Measurements from ENCODE around the gene NRBF2. TPM values are rescaled to one million over a fixed set of nuclear protein-coding genes. Genes with fewer than 3 reads are reported as not detected.
"Not testable (repeated sequence)": the region's sequence is repeated elsewhere in the genome, so short reads cannot be mapped to it uniquely, and the experiment has no call there.

Gene NRBF2
- 26.6 TPM for polyA plus RNA-seq (2013, experiment 1 of 2)
- polyA plus RNA-seq (2013, experiment 2 of 2): 30.7 TPM

- Histone ChIP-seq H3K27ac (ENCODE audit: low read depth, low read length) (peak within 1 kb of the TSS; percentile 90), H3K9ac (ENCODE audit: low read depth, low read length) (peak within 1 kb of the TSS; percentile 91), H3K27me3 (ENCODE audit: insufficient read depth, low read length) (no peaks in the 10 kb centered on the region), H3K36me3 (ENCODE audit: insufficient read depth, low read length) (no peaks in the 10 kb centered on the region), H3K4me1 (ENCODE audit: insufficient read depth, low read length) (peaks cover 15% of the 10 kb centered on the region; the same call in 1 of the 2 replicates), H3K4me3 (ENCODE audit: low read length) (peak within 1 kb of the TSS; percentile 97), H3K9me3 (ENCODE audit: insufficient read depth, low read depth, low read length) (peaks cover 5% of the 10 kb centered on the region; the same call in 1 of the 2 replicates)
- WGBS: under 1% methylated on average over 54 of the region's 55 CpGs
Observed at GRCh38 chr10:63133056-63133820, at the start of gene NRBF2. Gene NRBF2 (plus strand): TSS chr10:63133328. CDS start chr10:63133471, 143 bp downstream.

GRCh38 chr10:63083406-63083805 lies 49.7 kb upstream of the NRBF2 start:
- not testable (repeated sequence) for H3K36me3 ChIP-seq (ENCODE audit: insufficient read depth, low read length); H3K27ac ChIP-seq (ENCODE audit: low read depth, low read length); H3K27me3 ChIP-seq (ENCODE audit: insufficient read depth, low read length); H3K4me3 ChIP-seq (ENCODE audit: low read length); H3K4me1 ChIP-seq (ENCODE audit: insufficient read depth, low read length); H3K9ac ChIP-seq (ENCODE audit: low read depth, low read length); H3K9me3 ChIP-seq (ENCODE audit: insufficient read depth, low read depth, low read length)
- 98% methylated on average over 13 of the region's 14 CpGs for WGBS

GRCh38 chr10:63083904-63084689 lies 49.0 kb upstream of the NRBF2 start:
- Histone ChIP-seq H3K9me3 (ENCODE audit: insufficient read depth, low read depth, low read length) (no peaks in the 10 kb centered on the region), H3K9ac (ENCODE audit: low read depth, low read length) (no peak overlapping the region), H3K4me3 (ENCODE audit: low read length) (no peak overlapping the region), H3K27me3 (ENCODE audit: insufficient read depth, low read length) (no peaks in the 10 kb centered on the region), H3K36me3 (ENCODE audit: insufficient read depth, low read length) (no peaks in the 10 kb centered on the region), H3K27ac (ENCODE audit: low read depth, low read length) (no peak overlapping the region), H3K4me1 (ENCODE audit: insufficient read depth, low read length) (peaks cover 6% of the 10 kb centered on the region; the same call in 1 of the 2 replicates)
- WGBS: 24% methylated on average over 7 of the region's 7 CpGs

GRCh38 chr10:63084690-63085382 lies 48.3 kb upstream of the NRBF2 start:
- H3K36me3 ChIP-seq (ENCODE audit: insufficient read depth, low read length): no peaks in the 10 kb centered on the region
- no peaks in the 10 kb centered on the region for H3K9me3 ChIP-seq (ENCODE audit: insufficient read depth, low read depth, low read length)
- no peaks in the 10 kb centered on the region for H3K27me3 ChIP-seq (ENCODE audit: insufficient read depth, low read length)
- H3K27ac ChIP-seq (ENCODE audit: low read depth, low read length): no peak overlapping the region
- H3K4me1 ChIP-seq (ENCODE audit: insufficient read depth, low read length): peaks cover 6% of the 10 kb centered on the region; the same call in 1 of the 2 replicates
- no peak overlapping the region for H3K4me3 ChIP-seq (ENCODE audit: low read length)
- WGBS: 88% methylated on average over 4 of the region's 4 CpGs
- H3K9ac ChIP-seq (ENCODE audit: low read depth, low read length): no peak overlapping the region

GRCh38 chr10:63093227-63093626 lies 39.9 kb upstream of the NRBF2 start:
- Histone ChIP-seq H3K27me3 (ENCODE audit: insufficient read depth, low read length) (no peaks in the 10 kb centered on the region), H3K9me3 (ENCODE audit: insufficient read depth, low read depth, low read length) (no peaks in the 10 kb centered on the region), H3K4me1 (ENCODE audit: insufficient read depth, low read length) (no peaks in the 10 kb centered on the region), H3K36me3 (ENCODE audit: insufficient read depth, low read length) (no peaks in the 10 kb centered on the region), H3K9ac (ENCODE audit: low read depth, low read length) (no peak overlapping the region), H3K4me3 (ENCODE audit: low read length) (no peak overlapping the region), H3K27ac (ENCODE audit: low read depth, low read length) (no peak overlapping the region)
- 84% methylated on average over 2 of the region's 2 CpGs for WGBS

GRCh38 chr10:63094405-63094804 lies 38.7 kb upstream of the NRBF2 start:
- Histone ChIP-seq H3K27me3 (ENCODE audit: insufficient read depth, low read length) (no peaks in the 10 kb centered on the region), H3K9me3 (ENCODE audit: insufficient read depth, low read depth, low read length) (no peaks in the 10 kb centered on the region), H3K36me3 (ENCODE audit: insufficient read depth, low read length) (no peaks in the 10 kb centered on the region), H3K4me1 (ENCODE audit: insufficient read depth, low read length) (no peaks in the 10 kb centered on the region), H3K9ac (ENCODE audit: low read depth, low read length) (no peak overlapping the region), H3K27ac (ENCODE audit: low read depth, low read length) (no peak overlapping the region), H3K4me3 (ENCODE audit: low read length) (no peak overlapping the region)
- 99% methylated on average over 2 of the region's 2 CpGs for WGBS

GRCh38 chr10:63094881-63095280 lies 38.2 kb upstream of the NRBF2 start:
- 85% methylated on average over 1 of the region's 1 CpG for WGBS
- H3K27ac ChIP-seq (ENCODE audit: low read depth, low read length): no peak overlapping the region
- no peak overlapping the region for H3K9ac ChIP-seq (ENCODE audit: low read depth, low read length)

GRCh38 chr10:63099734-63100133 lies 33.4 kb upstream of the NRBF2 start:
- H3K4me3 ChIP-seq (ENCODE audit: low read length): no peak overlapping the region

More at GRCh38 chr10:63094881-63095280, 38.2 kb upstream of the NRBF2 start:
- no peaks in the 10 kb centered on the region for H3K9me3 ChIP-seq (ENCODE audit: insufficient read depth, low read depth, low read length)
- no peaks in the 10 kb centered on the region for H3K4me1 ChIP-seq (ENCODE audit: insufficient read depth, low read length)
- no peaks in the 10 kb centered on the region for H3K36me3 ChIP-seq (ENCODE audit: insufficient read depth, low read length)
- no peaks in the 10 kb centered on the region for H3K27me3 ChIP-seq (ENCODE audit: insufficient read depth, low read length)
- H3K4me3 ChIP-seq (ENCODE audit: low read length): no peak overlapping the region

GRCh38 chr10:63101091-63101490 lies 32.0 kb upstream of the NRBF2 start:
- 93% methylated on average over 9 of the region's 10 CpGs for WGBS
- H3K27me3 ChIP-seq (ENCODE audit: insufficient read depth, low read length); H3K36me3 ChIP-seq (ENCODE audit: insufficient read depth, low read length); H3K4me1 ChIP-seq (ENCODE audit: insufficient read depth, low read length); H3K27ac ChIP-seq (ENCODE audit: low read depth, low read length); H3K9ac ChIP-seq (ENCODE audit: low read depth, low read length); H3K4me3 ChIP-seq (ENCODE audit: low read length); H3K9me3 ChIP-seq (ENCODE audit: insufficient read depth, low read depth, low read length): not testable (repeated sequence)

More at GRCh38 chr10:63099734-63100133, 33.4 kb upstream of the NRBF2 start:
- Histone ChIP-seq H3K27ac (ENCODE audit: low read depth, low read length) (no peak overlapping the region), H3K36me3 (ENCODE audit: insufficient read depth, low read length) (no peaks in the 10 kb centered on the region), H3K9ac (ENCODE audit: low read depth, low read length) (no peak overlapping the region), H3K4me1 (ENCODE audit: insufficient read depth, low read length) (no peaks in the 10 kb centered on the region), H3K9me3 (ENCODE audit: insufficient read depth, low read depth, low read length) (no peaks in the 10 kb centered on the region), H3K27me3 (ENCODE audit: insufficient read depth, low read length) (no peaks in the 10 kb centered on the region)

- 94% methylated on average over 6 of the region's 7 CpGs for WGBS
- H3K9ac ChIP-seq (ENCODE audit: low read depth, low read length); H3K27me3 ChIP-seq (ENCODE audit: insufficient read depth, low read length); H3K27ac ChIP-seq (ENCODE audit: low read depth, low read length); H3K9me3 ChIP-seq (ENCODE audit: insufficient read depth, low read depth, low read length); H3K36me3 ChIP-seq (ENCODE audit: insufficient read depth, low read length); H3K4me3 ChIP-seq (ENCODE audit: low read length): not testable (repeated sequence)
- H3K4me1 ChIP-seq (ENCODE audit: insufficient read depth, low read length): peaks cover 11% of the 10 kb centered on the region
Observed at GRCh38 chr10:63102279-63102883, 30.7 kb upstream of the NRBF2 start.

All from HUES64 (cell line).